Fibroblast of lung (primary cell): ENCODE data around the gene MYO1E. TPM values are rescaled to one million over a fixed set of nuclear protein-coding genes. Genes with fewer than 3 reads are reported as not detected.

Source experiments
- DNase-seq, 2 donors: peaks; one replicate each; pipeline versions ENCODE4 v3.0.0 to v3.0.0-alpha.2; 2010; ENCODE audit warnings: low read depth in 2 of 2
- H2AFZ ChIP-seq: 2 replicates; pipeline ENCODE4 v1.5.1; 2012; ENCODE audit warnings: low read length, control low read depth, inconsistent platforms
- H3K27ac ChIP-seq: 2 replicates; pipeline ENCODE4 v1.5.1; 2011; ENCODE audit warnings: low read length, control low read depth; ENCODE audit not compliant: insufficient read depth
- H3K27me3 ChIP-seq: 2 replicates; pipeline ENCODE4 v1.5.1; 2011; ENCODE audit warnings: mild to moderate bottlenecking, low read length; ENCODE audit not compliant: control insufficient read depth, insufficient read depth
- H3K36me3 ChIP-seq: 2 replicates; pipeline ENCODE4 v1.5.1; 2011; ENCODE audit warnings: low read length; ENCODE audit not compliant: control insufficient read depth, insufficient read depth
- H3K4me1 ChIP-seq: 2 replicates; pipeline ENCODE4 v1.5.1; 2011; ENCODE audit warnings: low read length; ENCODE audit not compliant: control insufficient read depth, insufficient read depth; ENCODE audit errors: extremely low read depth
- H3K4me2 ChIP-seq: 2 replicates; pipeline ENCODE4 v1.5.1; 2011; ENCODE audit warnings: low read length, control low read depth; ENCODE audit not compliant: insufficient read depth; ENCODE audit errors: extremely low read depth
- H3K4me3 ChIP-seq, 4 experiments: fragments of 200-600 bp in 1 of 4; sonication (generic) in 1 of 4; replicated peaks in 1 of 4; 2 replicates each; pipeline ENCODE4 v1.5.1; 2011 to 2016; ENCODE audit warnings: low read length in 4 of 4, low read depth in 3 of 4, mild to moderate bottlenecking in 3 of 4, control low read depth in 2 of 4, inconsistent platforms in 1 of 4, mixed read lengths in 1 of 4; ENCODE audit not compliant: insufficient read depth in 1 of 4; ENCODE audit errors: control extremely low read depth in 1 of 4
- H3K79me2 ChIP-seq: 2 replicates; pipeline ENCODE4 v1.5.1; 2012; ENCODE audit warnings: mild to moderate bottlenecking, low read length, inconsistent platforms; ENCODE audit not compliant: control insufficient read depth, insufficient read depth
- H3K9ac ChIP-seq: 2 replicates; pipeline ENCODE4 v1.5.1; 2011; ENCODE audit warnings: mild to moderate bottlenecking, low read length, control low read depth; ENCODE audit not compliant: insufficient read depth
- H3K9me3 ChIP-seq: 2 replicates; pipeline ENCODE4 v1.5.1; 2012; ENCODE audit warnings: low read depth, low read length; ENCODE audit not compliant: control insufficient read depth, insufficient read depth
- H4K20me1 ChIP-seq: 2 replicates; pipeline ENCODE4 v1.5.1; 2011; ENCODE audit warnings: low read length; ENCODE audit not compliant: control insufficient read depth, insufficient read depth; ENCODE audit errors: extremely low read depth
- CTCF ChIP-seq, 2 donors: IDR thresholded peaks in 1 of 2; conservative IDR thresholded peaks in 1 of 2; 1 replicate in 1 of 2; 2 replicates in 1 of 2; pipeline ENCODE4 v1.5.1; 2011 to 2012; ENCODE audit warnings: low read length in 2 of 2, control low read depth in 1 of 2, inconsistent platforms in 1 of 2, low read depth in 1 of 2, mild to moderate bottlenecking in 1 of 2
- EZH2 ChIP-seq: IDR thresholded peaks from 2 replicates; pipeline ENCODE4 v1.5.1; 2012; ENCODE audit warnings: low read length, control low read depth, mild to moderate bottlenecking; ENCODE audit errors: missing control alignments
- polyA plus RNA-seq, 2 donors: library from polyadenylated mRNA; depleted of rRNA in 1 of 2; stranded (reverse) in 1 of 2; unstranded in 1 of 2; fragments of >200 nt; gene quantifications; 2 replicates each; pipeline ENCODE4 v1.2.1, GENCODE V29; 2011 to 2012; ENCODE audit warnings: missing spikeins in 1 of 2
- total RNA-seq: library from RNA; depleted of rRNA; stranded (reverse); fragments of >200 nt; gene quantifications from 2 replicates; pipeline ENCODE4 v1.2.1, GENCODE V29; 2014

Gene MYO1E
- total and polyA plus RNA-seq, 2 donors (not counting 1 experiment from before 2014, with no cell fraction given), result 27.6 to 84.0 TPM

- Histone ChIP-seq H3K4me1 (no peaks in the 10 kb centered on the region), H3K27me3 (no peaks in the 10 kb centered on the region), H3K9me3 (no peaks in the 10 kb centered on the region), H3K36me3 (peaks cover 2% of the 10 kb centered on the region), H3K4me3 (no peak overlapping the region), H3K27ac (no peak overlapping the region), H3K79me2 (no peaks in the 10 kb centered on the region), H3K4me2 (no peak overlapping the region), H4K20me1 (no peaks in the 10 kb centered on the region), H2AFZ (no peak overlapping the region), H3K9ac (no peak overlapping the region)
- no peak for DNase-seq
- TF ChIP-seq EZH2, result no peak
- no peak for TF ChIP-seq CTCF (conservative IDR thresholded peaks at IDR 0.05 in 1 of 2, IDR thresholded peaks at IDR 0.05 in 1 of 2; ENCODE audit: low read depth in 1 of 2, low read length in 2 of 2)
Measured at GRCh38 chr15:59262316-59262715, 110.4 kb downstream of the MYO1E start.

GRCh38 chr15:59260090-59260489, 112.6 kb downstream of the MYO1E start:
- Histone ChIP-seq H3K27me3 (no peaks in the 10 kb centered on the region), H3K9me3 (no peaks in the 10 kb centered on the region), H4K20me1 (no peaks in the 10 kb centered on the region), H3K4me1 (no peaks in the 10 kb centered on the region), H3K4me2 (no peak overlapping the region), H3K4me3 (no peak overlapping the region), H3K27ac (no peak overlapping the region), H2AFZ (no peak overlapping the region), H3K9ac (no peak overlapping the region), H3K79me2 (no peaks in the 10 kb centered on the region), H3K36me3 (peaks cover 2% of the 10 kb centered on the region)
- TF ChIP-seq EZH2 (no peak), CTCF (conservative IDR thresholded peaks at IDR 0.05 in 1 of 2, IDR thresholded peaks at IDR 0.05 in 1 of 2; ENCODE audit: low read depth in 1 of 2, low read length in 2 of 2) (no peak)
- DNase-seq, result no peak

- Histone ChIP-seq H3K9ac (no peak overlapping the region), H3K4me3 (no peak overlapping the region), H3K27me3 (no peaks in the 10 kb centered on the region), H3K36me3 (peaks cover 2% of the 10 kb centered on the region), H3K4me1 (no peaks in the 10 kb centered on the region), H3K4me2 (no peak overlapping the region), H3K79me2 (no peaks in the 10 kb centered on the region), H3K27ac (no peak overlapping the region), H2AFZ (no peak overlapping the region), H4K20me1 (no peaks in the 10 kb centered on the region), H3K9me3 (no peaks in the 10 kb centered on the region)
- no peak for TF ChIP-seq EZH2
- no peak for TF ChIP-seq CTCF (conservative IDR thresholded peaks at IDR 0.05 in 1 of 2, IDR thresholded peaks at IDR 0.05 in 1 of 2; ENCODE audit: low read depth in 1 of 2, low read length in 2 of 2)
- no peak for DNase-seq
Measured at GRCh38 chr15:59259137-59259943, 113.3 kb downstream of the MYO1E start.
